Measurements from ENCODE around the gene DNAJC30.
A peak's percentile ranks its signal among the peaks of the same experiment; 100 is the strongest.

The DNAJC30 gene

GRCh38 chr7:73649576-73649975, 33.7 kb downstream of the DNAJC30 start:
- no peak for TF ChIP-seq CTCF (IDR thresholded peaks at IDR 0.05; ENCODE audit: low read depth, low read length)
- no peaks in the 10 kb centered on the region for H3K9me3 ChIP-seq
- no peaks in the 10 kb centered on the region for H3K4me1 ChIP-seq
- peaks cover 65% of the 10 kb centered on the region for H3K27me3 ChIP-seq
- no peaks in the 10 kb centered on the region for H3K36me3 ChIP-seq
- no peak overlapping the region for H3K4me3 ChIP-seq (ENCODE audit: low read depth, low read length)
- no peak for DNase-seq

GRCh38 chr7:73648593-73649332, 34.5 kb downstream of the DNAJC30 start:
- Histone ChIP-seq H3K9me3 (no peaks in the 10 kb centered on the region), H3K36me3 (no peaks in the 10 kb centered on the region), H3K27me3 (peaks cover 70% of the 10 kb centered on the region), H3K4me3 (ENCODE audit: low read depth, low read length) (no peak overlapping the region), H3K4me1 (no peaks in the 10 kb centered on the region)
- TF ChIP-seq CTCF (IDR thresholded peaks at IDR 0.05; ENCODE audit: low read depth, low read length) = no peak
- no peak for DNase-seq

- no peaks in the 10 kb centered on the region for H3K36me3 ChIP-seq
- peak; percentile 26 for DNase-seq
- H3K9me3 ChIP-seq = no peaks in the 10 kb centered on the region
- H3K27me3 ChIP-seq = peaks cover 67% of the 10 kb centered on the region
- no peak for TF ChIP-seq CTCF (IDR thresholded peaks at IDR 0.05; ENCODE audit: low read depth, low read length)
- H3K4me3 ChIP-seq (ENCODE audit: low read depth, low read length) = peak overlapping the region; percentile 38
- H3K4me1 ChIP-seq = no peaks in the 10 kb centered on the region
These were observed 35.3 kb downstream of the DNAJC30 start for GRCh38 chr7:73647725-73648592.

- H3K4me3 ChIP-seq (ENCODE audit: low read depth, low read length) = no peak overlapping the region
- no peak for TF ChIP-seq CTCF (IDR thresholded peaks at IDR 0.05; ENCODE audit: low read depth, low read length)
- H3K36me3 ChIP-seq = no peaks in the 10 kb centered on the region
- no peaks in the 10 kb centered on the region for H3K9me3 ChIP-seq
- no peak for DNase-seq
- H3K27me3 ChIP-seq = peaks cover 68% of the 10 kb centered on the region
- H3K4me1 ChIP-seq = no peaks in the 10 kb centered on the region
These were observed 36.2 kb downstream of the DNAJC30 start for GRCh38 chr7:73646785-73647724.

GRCh38 chr7:73645643-73646174, 37.5 kb downstream of the DNAJC30 start:
- peaks cover 69% of the 10 kb centered on the region for H3K27me3 ChIP-seq
- no peaks in the 10 kb centered on the region for H3K9me3 ChIP-seq
- no peaks in the 10 kb centered on the region for H3K36me3 ChIP-seq
- no peak for DNase-seq
- H3K4me3 ChIP-seq (ENCODE audit: low read depth, low read length) = no peak overlapping the region
- no peaks in the 10 kb centered on the region for H3K4me1 ChIP-seq
- TF ChIP-seq CTCF (IDR thresholded peaks at IDR 0.05; ENCODE audit: low read depth, low read length) = no peak
